HepG2 (cell line): Measurements from ENCODE around the gene RAD23A. TPM values are rescaled to one million over a fixed set of nuclear protein-coding genes. Genes with fewer than 3 reads are reported as not detected.

Experiments used
- BCL6 ChIP-seq: IDR thresholded peaks from 2 replicates; pipeline ENCODE4 v1.6.1; 2016; ENCODE audit warnings: missing genetic modification reagents, missing compliant biosample characterization
- FOSL1 ChIP-seq: sonication (generic); formaldehyde crosslinking; IDR thresholded peaks from 2 replicates; pipeline ENCODE4 v1.9.0; 2021; ENCODE audit warnings: missing genetic modification reagents, borderline replicate concordance
- GPBP1L1 ChIP-seq: sonication (generic); formaldehyde crosslinking; IDR thresholded peaks from 2 replicates; pipeline ENCODE4 v1.5.0; 2020; ENCODE audit warnings: mild to moderate bottlenecking, missing genetic modification reagents
- KIAA2018 ChIP-seq: sonication (generic); formaldehyde crosslinking; IDR thresholded peaks from 2 replicates; pipeline ENCODE4 v1.5.0; 2020; ENCODE audit warnings: mild to moderate bottlenecking, missing genetic modification reagents, borderline replicate concordance
- NFYC ChIP-seq: IDR thresholded peaks from 2 replicates; pipeline ENCODE4 v1.6.1; 2016; ENCODE audit warnings: missing genetic modification reagents, missing compliant biosample characterization
- RAD51 ChIP-seq: fragments of 450-650 bp; IDR thresholded peaks from 2 replicates; pipeline ENCODE4 v1.6.1; 2016; ENCODE audit warnings: borderline replicate concordance
- TBP ChIP-seq: sonication (generic); formaldehyde crosslinking; IDR thresholded peaks from 2 replicates; pipeline ENCODE4 v1.5.0; 2020; ENCODE audit warnings: missing genetic modification reagents
- TFE3 ChIP-seq: IDR thresholded peaks from 2 replicates; pipeline ENCODE4 v1.6.1; 2016
- ZBTB10 ChIP-seq: sonication (generic); formaldehyde crosslinking; IDR thresholded peaks from 2 replicates; pipeline ENCODE4 v1.4.0; 2020; ENCODE audit warnings: missing genetic modification reagents, borderline replicate concordance
- ZBTB37 ChIP-seq: sonication (generic); formaldehyde crosslinking; IDR thresholded peaks from 2 replicates; pipeline ENCODE4 v1.4.0; 2020; ENCODE audit warnings: mild to moderate bottlenecking, missing genetic modification reagents
- ZFX ChIP-seq: sonication (generic); formaldehyde crosslinking; IDR thresholded peaks from 2 replicates; pipeline ENCODE4 v1.4.0; 2020; ENCODE audit warnings: mild to moderate bottlenecking, low read depth, missing genetic modification reagents, moderate library complexity
- ZFY ChIP-seq: sonication (generic); formaldehyde crosslinking; IDR thresholded peaks from 2 replicates; pipeline ENCODE4 v1.4.0; 2020; ENCODE audit warnings: missing genetic modification reagents
- ZNF614 ChIP-seq: IDR thresholded peaks from 2 replicates; pipeline ENCODE4 v1.6.1; 2018; ENCODE audit warnings: missing biosample characterization, missing genetic modification reagents, inconsistent platforms, borderline replicate concordance
- polyA plus RNA-seq, 8 experiments: library from polyadenylated mRNA; depleted of rRNA in 3 of 8; stranded (reverse) in 7 of 8; unstranded in 1 of 8; fragments of >200 nt; fragmentation: Illumina TruSeq in 4 of 8; extraction: Trizol in 4 of 8; gene quantifications; 2 replicates each; pipeline versions ENCODE4 v1.2.1 to v1.2.3, GENCODE V29; 2011 to 2016; ENCODE audit warnings: low read depth in 4 of 8, missing spikeins in 1 of 8, mixed read lengths in 1 of 8; ENCODE audit not compliant: insufficient read depth in 1 of 8
- total RNA-seq, 5 experiments: library from RNA; depleted of rRNA; stranded (reverse); fragments of >200 nt; fragmentation: Illumina TruSeq; extraction: Trizol; gene quantifications; 2 replicates each; pipeline ENCODE4 v1.2.3, GENCODE V29; 2016; ENCODE audit warnings: low read depth in 1 of 5

RAD23A gene
- total and polyA plus RNA-seq, 2 of the 13 experiments (the other 11 are each of a cell fraction or from before 2014, with no cell fraction given) = 42.5 to 54.2 TPM

GRCh38 chr19:12983542-12984142, 38.0 kb downstream of the RAD23A start (continued):
- TF ChIP-seq RAD51 = no peak
- TF ChIP-seq GPBP1L1 (CRISPR knock-in tag) = no peak
- peak; percentile 23; the same call in 1 of the 2 replicates for TF ChIP-seq ZFX (CRISPR knock-in tag)
- no peak for TF ChIP-seq ZBTB10 (CRISPR knock-in tag)
- TF ChIP-seq TBP (CRISPR knock-in tag) = no peak
- TF ChIP-seq NFYC (CRISPR knock-in tag) = no peak
- TF ChIP-seq TFE3 (CRISPR knock-in tag) = no peak
- no peak for TF ChIP-seq ZBTB37 (CRISPR knock-in tag)
- TF ChIP-seq FOSL1 (CRISPR knock-in tag) = no peak
- no peak; the same call in 1 of the 2 replicates for TF ChIP-seq ZFY (CRISPR knock-in tag)
- TF ChIP-seq ZNF614 (CRISPR knock-in tag) = peak; percentile 41; the same call in 1 of the 2 replicates
- no peak for TF ChIP-seq KIAA2018 (CRISPR knock-in tag)
- TF ChIP-seq BCL6 (CRISPR knock-in tag) = 0 out of 2 replicates have a peak, but pooled peaks have one; percentile 8
